ENCODE data around the gene IL1R2. TPM values are rescaled to one million over a fixed set of nuclear protein-coding genes. Genes with fewer than 3 reads are reported as not detected.

The IL1R2 gene
- total and polyA plus RNA-seq, 9 of the 15 experiments (the other 6 are each of a cell fraction or from before 2014, with no cell fraction given), result 0.13 TPM; not detected in 8

DNA sequence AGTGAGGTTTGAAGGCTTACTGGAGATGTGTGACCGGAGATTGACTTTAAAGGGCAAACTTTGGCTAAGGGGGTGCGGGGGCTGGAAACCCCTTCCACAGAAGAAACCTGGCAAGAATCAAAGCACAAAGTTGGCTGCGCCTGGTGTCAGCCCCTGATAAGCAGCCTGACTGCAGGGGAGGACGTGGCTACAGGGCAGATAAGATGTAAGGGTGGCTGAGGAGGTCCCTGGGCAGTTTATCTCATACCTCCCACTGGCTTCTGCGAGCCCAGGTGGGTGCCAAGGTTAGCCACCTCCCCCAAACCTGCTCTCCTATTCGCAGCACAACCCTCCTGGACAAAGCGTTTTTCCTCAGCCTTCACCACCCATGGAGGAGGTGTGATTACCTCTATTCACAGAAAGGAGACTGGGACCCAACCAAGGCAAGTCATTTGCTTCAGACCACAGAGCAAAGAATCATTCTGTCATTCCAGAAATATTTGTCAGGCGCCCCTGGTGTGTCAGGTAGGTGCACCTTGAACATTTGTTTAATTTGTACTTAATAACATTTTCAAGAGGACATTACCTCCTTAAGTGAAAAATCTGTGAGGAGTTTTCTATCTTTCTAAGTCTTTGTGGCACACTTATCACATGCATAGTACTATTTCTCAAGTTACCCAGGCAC lies 77.7 kb downstream of the IL1R2 start (continued):
- peak in 1 of 2 experiments; percentile 94; a peak in 2 of 4 replicates for TF ChIP-seq TEAD1 (CRISPR knock-in tag; IDR thresholded peaks at IDR 0.05)
- TF ChIP-seq OTX1 (CRISPR knock-in tag; IDR thresholded peaks at IDR 0.05), result peak; percentile 93
- TF ChIP-seq ZNF134 (CRISPR knock-in tag; conservative IDR thresholded peaks at IDR 0.05), result peak; percentile 51; the same call in 1 of the 2 replicates
- TF ChIP-seq CCNT2 (IDR thresholded peaks at IDR 0.05; ENCODE audit: borderline replicate concordance, extremely low read depth, insufficient read length, low read depth, low read length), result peak; percentile 99
- TF ChIP-seq ZNF239 (CRISPR knock-in tag; IDR thresholded peaks at IDR 0.05), result peak; percentile 57
- peak; percentile 98 for TF ChIP-seq ZNF766 (CRISPR knock-in tag; conservative IDR thresholded peaks at IDR 0.05)
- TF ChIP-seq ZBTB7A (IDR thresholded peaks at IDR 0.05; ENCODE audit: borderline replicate concordance, control insufficient read depth, low read depth, low read length), result peak; percentile 93; the same call in 1 of the 2 replicates
- TF ChIP-seq SMAD1 (IDR thresholded peaks at IDR 0.05; ENCODE audit: low read depth, low read length, partially characterized antibody), result peak; percentile 97
- peak; percentile 97 for TF ChIP-seq HDAC3 (IDR thresholded peaks at IDR 0.05; ENCODE audit: borderline replicate concordance, partially characterized antibody)
- TF ChIP-seq CHD2 (IDR thresholded peaks at IDR 0.05; ENCODE audit: low read depth, low read length), result 0 out of 2 replicates have a peak, but pooled peaks have one; percentile 29
- TF ChIP-seq RBM39 (optimal IDR thresholded peaks at IDR 0.05; ENCODE audit: low read depth, low read length), result peak; percentile 40
- peak; percentile 99 for TF ChIP-seq DPF2 (IDR thresholded peaks at IDR 0.05)
- TF ChIP-seq CBX8 (IDR thresholded peaks at IDR 0.05; ENCODE audit: borderline replicate concordance, extremely low read depth, low read depth, low read length, poor library complexity, severe bottlenecking), result no peak
- peak; percentile 73; the same call in 1 of the 2 replicates for TF ChIP-seq TFAP4 (CRISPR knock-in tag; IDR thresholded peaks at IDR 0.05; ENCODE audit: borderline replicate concordance)
- no peak for TF ChIP-seq CEBPB (tag; IDR thresholded peaks at IDR 0.05)
- TF ChIP-seq MAX (CRISPR knock-in tag; IDR thresholded peaks at IDR 0.05), result 0 out of 2 replicates have a peak, but pooled peaks have one; percentile 15
- TF ChIP-seq POLR2H (tag; IDR thresholded peaks at IDR 0.05; ENCODE audit: low read depth), result no peak
- TF ChIP-seq, protein P1, sequence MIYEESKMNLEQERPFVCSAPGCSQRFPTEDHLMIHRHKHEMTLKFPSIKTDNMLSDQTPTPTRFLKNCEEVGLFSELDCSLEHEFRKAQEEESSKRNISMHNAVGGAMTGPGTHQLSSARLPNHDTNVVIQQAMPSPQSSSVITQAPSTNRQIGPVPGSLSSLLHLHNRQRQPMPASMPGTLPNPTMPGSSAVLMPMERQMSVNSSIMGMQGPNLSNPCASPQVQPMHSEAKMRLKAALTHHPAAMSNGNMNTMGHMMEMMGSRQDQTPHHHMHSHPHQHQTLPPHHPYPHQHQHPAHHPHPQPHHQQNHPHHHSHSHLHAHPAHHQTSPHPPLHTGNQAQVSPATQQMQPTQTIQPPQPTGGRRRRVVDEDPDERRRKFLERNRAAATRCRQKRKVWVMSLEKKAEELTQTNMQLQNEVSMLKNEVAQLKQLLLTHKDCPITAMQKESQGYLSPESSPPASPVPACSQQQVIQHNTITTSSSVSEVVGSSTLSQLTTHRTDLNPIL (CRISPR knock-in tag; IDR thresholded peaks at IDR 0.05), result 0 out of 2 replicates have a peak, but pooled peaks have one; percentile 50
- TF ChIP-seq ZNF436 (CRISPR knock-in tag; IDR thresholded peaks at IDR 0.05), result no peak
- TF ChIP-seq PTBP1 (IDR thresholded peaks at IDR 0.05; ENCODE audit: low read depth, low read length), result peak; percentile 83; the same call in 1 of the 2 replicates
- TF ChIP-seq NCOA6 (IDR thresholded peaks at IDR 0.05), result no peak
- peak; percentile 100 for TF ChIP-seq TEAD4 (IDR thresholded peaks at IDR 0.05; ENCODE audit: low read length)
- no peak for TF ChIP-seq TEAD4 (CRISPR knock-in tag; IDR thresholded peaks at IDR 0.05; ENCODE audit: borderline replicate concordance)
- TF ChIP-seq PML (IDR thresholded peaks at IDR 0.05; ENCODE audit: low read length), result peak; percentile 99
- peak in 1 of 2 experiments; percentile 72; a peak in 1 of 3 replicates for TF ChIP-seq CBX3 (IDR thresholded peaks at IDR 0.05; ENCODE audit: borderline replicate concordance in 1 of 2, low read length in 2 of 2)
- TF ChIP-seq FOSL1 (tag; conservative IDR thresholded peaks at IDR 0.05), result peak; percentile 72
- TF ChIP-seq E2F3 (CRISPR knock-in tag; IDR thresholded peaks at IDR 0.05), result peak; percentile 89
- TF ChIP-seq TCF7 (IDR thresholded peaks at IDR 0.05; ENCODE audit: borderline replicate concordance), result peak; percentile 92

Measured in K562 (cell line).